WI38 (cell line): Measurements from ENCODE around the gene TST.

Source experiments
- H3K4me3 ChIP-seq: 2 replicates; pipeline ENCODE4 v1.5.1; 2011; ENCODE audit warnings: low read depth, mild to moderate bottlenecking, control low read depth, low read length
- CTCF ChIP-seq: IDR thresholded peaks from 2 replicates; pipeline ENCODE4 v1.5.1; 2012; ENCODE audit warnings: low read depth, mild to moderate bottlenecking, control low read depth, low read length

TST gene

GRCh38 chr22:37019309-37020191 lies at the start of gene TST, which contains the start of gene MPST:
Gene TST (minus strand): TSS chr22:37019447. CDS start chr22:37018732, 715 bp downstream.
Gene MPST (plus strand): TSS chr22:37019742. CDS start chr22:37019837, 95 bp downstream.
- no peak for TF ChIP-seq CTCF
- H3K4me3 ChIP-seq: peak within 1 kb of the TSS; percentile 82

- TF ChIP-seq CTCF: no peak
- no peak overlapping the region for H3K4me3 ChIP-seq
These were observed 49.6 kb upstream of the TST start for GRCh38 chr22:37068859-37069258.

- no peak for TF ChIP-seq CTCF
- no peak overlapping the region for H3K4me3 ChIP-seq
These were observed 48.2 kb upstream of the TST start for GRCh38 chr22:37067428-37067827.

- no peak overlapping the region for H3K4me3 ChIP-seq
- TF ChIP-seq CTCF: no peak
These were observed 46.7 kb upstream of the TST start for GRCh38 chr22:37065961-37066360.

GRCh38 chr22:37065180-37065579 lies 45.9 kb upstream of the TST start:
- no peak for TF ChIP-seq CTCF
- H3K4me3 ChIP-seq: no peak overlapping the region

GRCh38 chr22:37064553-37064952 lies 45.3 kb upstream of the TST start:
- no peak overlapping the region for H3K4me3 ChIP-seq
- TF ChIP-seq CTCF: no peak
